Measurements from ENCODE around the gene SRRM5. TPM values are rescaled to one million over a fixed set of nuclear protein-coding genes. Genes with fewer than 3 reads are reported as not detected.

SRRM5 gene
- total and polyA plus RNA-seq, 2 experiments from 2014 or later: 0.24 to 0.27 TPM

DNA sequence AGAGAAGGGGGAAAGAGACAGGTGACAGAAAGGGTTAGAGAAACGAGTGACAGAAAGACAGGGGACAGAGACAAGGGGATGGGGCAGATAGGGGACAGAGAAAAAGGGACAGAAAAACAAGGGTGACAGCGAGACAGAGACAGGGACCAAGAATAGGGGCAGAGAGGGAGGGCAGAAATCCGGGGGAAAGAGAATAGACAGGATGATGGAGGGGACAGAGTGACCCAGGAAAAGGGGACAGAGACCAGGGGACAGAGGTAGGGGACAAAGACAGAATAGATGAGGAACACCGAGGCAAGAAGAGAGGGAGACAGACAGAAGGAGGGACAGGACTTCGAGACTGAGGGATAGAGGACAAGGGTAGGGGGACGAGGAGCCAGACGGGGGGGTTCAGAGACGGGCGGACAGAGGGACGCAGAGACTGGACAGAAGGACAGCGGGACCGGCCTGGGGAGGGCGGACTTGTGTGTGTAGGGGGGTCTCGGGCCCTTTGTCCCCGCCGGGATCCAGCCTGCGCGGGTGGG is 27.2 kb downstream of the SRRM5 start:
- H3K27ac ChIP-seq: no peak overlapping the region
- no peak overlapping the region for H2AFZ ChIP-seq
- peak overlapping the region; percentile 85 for H3K4me2 ChIP-seq
- peaks cover 26% of the 10 kb centered on the region for H3K4me1 ChIP-seq (ENCODE audit: insufficient read depth)
- H4K20me1 ChIP-seq (ENCODE audit: insufficient read depth, poor library complexity, severe bottlenecking): no peaks in the 10 kb centered on the region
- no peaks in the 10 kb centered on the region for H3K9me2 ChIP-seq (replicated peaks; ENCODE audit: insufficient read depth)
- no peak for DNase-seq (ENCODE audit: low spot score)
- no peaks in the 10 kb centered on the region for H3K79me2 ChIP-seq
- H3K27me3 ChIP-seq: no peaks in the 10 kb centered on the region
- no peaks in the 10 kb centered on the region for H3K9me3 ChIP-seq (ENCODE audit: low read depth)
- 11% methylated on average over 13 of the region's 18 CpGs for WGBS (ENCODE audit: low lambda C conversion rate, missing lambda C conversion rate)
- TF ChIP-seq EZH2 (IDR thresholded peaks at IDR 0.05; ENCODE audit: borderline replicate concordance): no peak
- TF ChIP-seq, protein P1, sequence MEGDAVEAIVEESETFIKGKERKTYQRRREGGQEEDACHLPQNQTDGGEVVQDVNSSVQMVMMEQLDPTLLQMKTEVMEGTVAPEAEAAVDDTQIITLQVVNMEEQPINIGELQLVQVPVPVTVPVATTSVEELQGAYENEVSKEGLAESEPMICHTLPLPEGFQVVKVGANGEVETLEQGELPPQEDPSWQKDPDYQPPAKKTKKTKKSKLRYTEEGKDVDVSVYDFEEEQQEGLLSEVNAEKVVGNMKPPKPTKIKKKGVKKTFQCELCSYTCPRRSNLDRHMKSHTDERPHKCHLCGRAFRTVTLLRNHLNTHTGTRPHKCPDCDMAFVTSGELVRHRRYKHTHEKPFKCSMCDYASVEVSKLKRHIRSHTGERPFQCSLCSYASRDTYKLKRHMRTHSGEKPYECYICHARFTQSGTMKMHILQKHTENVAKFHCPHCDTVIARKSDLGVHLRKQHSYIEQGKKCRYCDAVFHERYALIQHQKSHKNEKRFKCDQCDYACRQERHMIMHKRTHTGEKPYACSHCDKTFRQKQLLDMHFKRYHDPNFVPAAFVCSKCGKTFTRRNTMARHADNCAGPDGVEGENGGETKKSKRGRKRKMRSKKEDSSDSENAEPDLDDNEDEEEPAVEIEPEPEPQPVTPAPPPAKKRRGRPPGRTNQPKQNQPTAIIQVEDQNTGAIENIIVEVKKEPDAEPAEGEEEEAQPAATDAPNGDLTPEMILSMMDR (IDR thresholded peaks at IDR 0.05; ENCODE audit: poor library complexity): no peak
- TF ChIP-seq EZH2phosphoT487 (IDR thresholded peaks at IDR 0.05; ENCODE audit: low read depth, severe bottlenecking, unreplicated experiment): no peak
- no peaks in the 10 kb centered on the region for H3K36me3 ChIP-seq (replicated peaks; ENCODE audit: insufficient read depth, low read depth)
- peak overlapping the region; percentile 26 for H3K4me3 ChIP-seq

DNA sequence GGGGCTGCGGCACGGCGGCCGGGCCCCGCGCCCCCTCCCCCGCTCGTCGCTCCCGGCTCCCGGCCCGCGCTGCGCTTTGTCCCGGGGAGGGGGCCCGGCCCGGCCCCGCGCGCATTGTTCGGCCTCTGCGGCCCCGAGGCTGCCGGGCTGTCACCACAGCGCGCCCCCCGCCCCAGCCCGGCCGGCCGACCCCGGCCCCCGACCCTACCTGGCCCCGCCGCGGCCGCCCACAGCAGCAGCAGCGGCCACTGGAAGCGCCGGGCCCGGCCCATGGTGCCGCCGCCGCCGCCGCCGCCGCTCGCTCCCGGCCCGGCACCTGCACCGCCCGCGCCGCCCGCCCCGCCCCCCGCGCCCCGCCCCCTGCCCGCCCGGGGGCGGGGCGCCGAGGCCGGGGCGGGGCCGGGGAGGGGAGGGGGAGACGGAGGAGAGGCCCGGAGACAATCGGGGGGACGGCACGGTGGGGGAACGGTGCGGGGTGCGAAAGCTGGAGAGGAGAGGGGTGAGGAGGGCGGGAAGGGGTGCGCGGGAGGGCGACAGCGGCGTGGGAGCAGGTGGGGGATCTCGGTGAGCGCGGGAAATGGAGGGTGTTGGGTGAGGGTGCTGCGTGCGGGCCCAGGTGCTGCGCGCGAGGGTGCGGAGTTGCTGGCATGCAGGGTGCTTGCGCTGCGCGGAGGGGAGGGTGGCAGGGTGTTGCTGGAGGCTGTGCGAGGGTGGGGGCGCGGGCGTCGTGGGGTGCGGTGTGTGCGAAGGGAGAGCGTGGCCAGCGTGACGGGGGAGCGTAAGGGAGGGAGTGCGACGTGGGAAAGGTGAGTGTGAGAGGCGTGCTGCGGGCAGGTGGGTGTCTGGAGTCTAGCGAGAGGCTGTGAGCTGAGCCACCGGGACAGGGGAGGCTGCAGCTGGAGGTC is 27.9 kb downstream of the SRRM5 start, which contains the start of gene CADM4:
TSS of gene CADM4 (minus strand) at position 332 of the 905 bp plus-strand sequence. CDS start at position 272, 60 bp downstream.
- DNase-seq (ENCODE audit: low spot score): peak; percentile 63
- peak within 1 kb of the TSS; percentile 75 for H3K4me3 ChIP-seq
- H3K9me2 ChIP-seq (replicated peaks; ENCODE audit: insufficient read depth): no peaks in the 10 kb centered on the region
- H3K4me2 ChIP-seq: peak within 1 kb of the TSS; percentile 98
- no peaks in the 10 kb centered on the region for H3K27me3 ChIP-seq
- TF ChIP-seq EZH2phosphoT487 (IDR thresholded peaks at IDR 0.05; ENCODE audit: low read depth, severe bottlenecking, unreplicated experiment): no peak
- TF ChIP-seq EZH2 (IDR thresholded peaks at IDR 0.05; ENCODE audit: borderline replicate concordance): no peak
- TF ChIP-seq, protein P1 (IDR thresholded peaks at IDR 0.05; ENCODE audit: poor library complexity): no peak
- 3% methylated on average over 5 of the region's 110 CpGs for WGBS (ENCODE audit: low lambda C conversion rate, missing lambda C conversion rate)
- H2AFZ ChIP-seq: peak within 1 kb of the TSS; percentile 88
- H3K9me3 ChIP-seq (ENCODE audit: low read depth): no peaks in the 10 kb centered on the region
- no peak within 1 kb of the TSS for H3K27ac ChIP-seq
- H3K4me1 ChIP-seq (ENCODE audit: insufficient read depth): peaks cover 20% of the 10 kb centered on the region
- H3K36me3 ChIP-seq (replicated peaks; ENCODE audit: insufficient read depth, low read depth): no peaks in the 10 kb centered on the region
- H4K20me1 ChIP-seq (ENCODE audit: insufficient read depth, poor library complexity, severe bottlenecking): no peaks in the 10 kb centered on the region
- no peaks in the 10 kb centered on the region for H3K79me2 ChIP-seq

DNA sequence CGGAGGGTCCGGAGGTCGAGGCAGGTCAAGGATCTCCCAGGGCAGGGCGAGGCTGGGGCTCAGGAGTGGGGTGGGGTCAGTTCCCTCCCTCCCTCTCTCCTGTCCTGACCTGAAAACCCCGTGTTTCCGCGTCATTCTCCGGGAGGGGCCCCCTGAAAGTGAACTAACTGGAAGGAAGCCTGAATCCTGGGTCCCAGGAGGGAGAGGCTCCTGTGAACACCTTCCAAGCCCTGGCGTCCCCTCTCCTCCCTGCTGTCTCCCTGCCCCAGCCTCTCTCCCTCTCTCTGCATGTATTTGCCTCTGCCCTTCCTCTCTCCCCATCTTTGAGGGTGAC is 28.5 kb downstream of the SRRM5 start:
- H3K9me2 ChIP-seq (replicated peaks; ENCODE audit: insufficient read depth): no peaks in the 10 kb centered on the region
- H3K4me2 ChIP-seq: peak overlapping the region; percentile 98
- no peaks in the 10 kb centered on the region for H4K20me1 ChIP-seq (ENCODE audit: insufficient read depth, poor library complexity, severe bottlenecking)
- H3K79me2 ChIP-seq: no peaks in the 10 kb centered on the region
- no peaks in the 10 kb centered on the region for H3K27me3 ChIP-seq
- peaks cover 14% of the 10 kb centered on the region for H3K4me1 ChIP-seq (ENCODE audit: insufficient read depth)
- DNase-seq (ENCODE audit: low spot score): no peak
- peak overlapping the region; percentile 88 for H2AFZ ChIP-seq
- WGBS (ENCODE audit: low lambda C conversion rate, missing lambda C conversion rate): 26% methylated on average over 7 of the region's 9 CpGs
- no peaks in the 10 kb centered on the region for H3K36me3 ChIP-seq (replicated peaks; ENCODE audit: insufficient read depth, low read depth)
- no peak overlapping the region for H3K27ac ChIP-seq
- no peaks in the 10 kb centered on the region for H3K9me3 ChIP-seq (ENCODE audit: low read depth)
- TF ChIP-seq EZH2phosphoT487 (IDR thresholded peaks at IDR 0.05; ENCODE audit: low read depth, severe bottlenecking, unreplicated experiment) (no peak), EZH2 (IDR thresholded peaks at IDR 0.05; ENCODE audit: borderline replicate concordance) (no peak)
- TF ChIP-seq, protein P1 (IDR thresholded peaks at IDR 0.05; ENCODE audit: poor library complexity): no peak
- no peak overlapping the region for H3K4me3 ChIP-seq

Measured in hepatocyte (in vitro differentiated cells).